Astrocyte of the spinal cord (primary cell): ENCODE measurements around the gene SELENOV.
A peak's percentile ranks its signal among the peaks of the same experiment; 100 is the strongest.

ENCODE experiments used
- DNase-seq: peaks from one replicate; pipeline ENCODE4 v3.0.0; 2011; ENCODE audit warnings: low read depth, low spot score
- H3K4me3 ChIP-seq: 2 replicates; pipeline ENCODE4 v1.5.1; 2011; ENCODE audit warnings: low read depth, mild to moderate bottlenecking, low read length, moderate library complexity
- CTCF ChIP-seq: IDR thresholded peaks from 2 replicates; pipeline ENCODE4 v1.5.1; 2012; ENCODE audit warnings: low read depth, mild to moderate bottlenecking, low read length, inconsistent platforms
- in situ Hi-C: cut with HindIII; loops from 2 replicates; pipeline ENCODE4 v1.10.0; 2017; ENCODE audit warnings: low sequenced_read_pairs

The SELENOV gene

GRCh38 chr19:39550197-39550596 lies 35.3 kb downstream of the SELENOV start:
- TF ChIP-seq CTCF = no peak
- no peak for DNase-seq
- in situ Hi-C loops = no loop called here
- no peak overlapping the region for H3K4me3 ChIP-seq

- in situ Hi-C loops = no loop called here
- no peak for TF ChIP-seq CTCF
- H3K4me3 ChIP-seq = no peak overlapping the region
- DNase-seq = no peak
Observed at GRCh38 chr19:39553082-39553652, 38.2 kb downstream of the SELENOV start.

- H3K4me3 ChIP-seq = no peak overlapping the region
- DNase-seq = no peak
- in situ Hi-C loops = no loop called here
- no peak for TF ChIP-seq CTCF
Observed at GRCh38 chr19:39554701-39555311, 39.9 kb downstream of the SELENOV start.

- TF ChIP-seq CTCF = no peak
- DNase-seq = no peak
- H3K4me3 ChIP-seq = no peak overlapping the region
- in situ Hi-C loops = no loop called here
Observed at GRCh38 chr19:39555883-39556282, 40.9 kb downstream of the SELENOV start.

- no peak overlapping the region for H3K4me3 ChIP-seq
- in situ Hi-C loops = no loop called here
- no peak for TF ChIP-seq CTCF
- peak; percentile 6 for DNase-seq
Observed at GRCh38 chr19:39557811-39558623, 43.1 kb downstream of the SELENOV start.

- H3K4me3 ChIP-seq = no peak overlapping the region
- in situ Hi-C loops = no loop called here
- no peak for DNase-seq
- TF ChIP-seq CTCF = no peak
Observed at GRCh38 chr19:39558624-39559117, 43.7 kb downstream of the SELENOV start.
